HG03280 (cell line): ENCODE results near the gene FBRSL1.
"Not testable (repeated sequence)": the region's sequence is repeated elsewhere in the genome, so short reads cannot be mapped to it uniquely, and the experiment has no call there.

Experiments
- ATAC-seq: cut with Tn5 transposase; IDR thresholded peaks from one replicate; pipeline ENCODE4 v1.9.1; 2021; ENCODE audit warnings: mild to moderate bottlenecking, moderate library complexity; ENCODE audit not compliant: unreplicated experiment

The FBRSL1 gene

DNA sequence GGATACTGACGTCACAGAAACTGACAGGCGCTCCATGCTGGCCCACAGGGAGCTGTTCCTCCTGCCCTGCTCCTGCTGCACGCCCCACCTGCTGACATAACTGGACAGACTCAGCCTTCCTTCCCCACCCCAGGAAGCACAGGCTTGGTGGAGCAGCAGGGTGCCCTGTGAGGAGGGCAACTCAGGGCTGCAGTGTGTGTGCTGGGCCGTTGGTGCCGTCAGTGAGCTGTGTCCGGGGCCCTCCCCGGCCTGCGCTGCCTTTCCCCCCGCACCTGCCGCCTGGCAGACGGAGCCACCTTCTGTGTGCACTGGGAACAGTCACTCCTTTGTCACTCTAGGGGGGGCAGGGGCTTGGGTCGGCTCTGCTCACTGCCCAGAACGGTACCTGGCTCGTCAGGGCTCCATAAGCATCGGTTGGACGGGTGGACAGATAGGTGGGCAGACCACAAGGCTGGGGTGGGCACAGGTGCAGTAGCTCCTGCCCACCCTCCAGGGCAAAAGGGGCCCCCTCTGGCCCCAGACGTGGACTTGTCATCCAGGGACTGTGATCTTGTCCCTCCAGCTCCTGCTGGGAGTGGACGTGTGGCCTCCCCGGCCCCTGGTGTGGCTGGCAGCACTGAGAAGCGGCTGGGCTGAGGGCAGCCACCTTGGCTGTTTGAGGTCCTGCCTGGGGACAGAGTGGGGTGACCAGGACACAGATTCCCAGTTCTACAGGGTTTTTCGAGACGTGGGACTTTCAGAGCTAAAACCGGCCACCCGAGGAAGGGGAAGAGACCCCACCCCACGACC lies 32.8 kb downstream of the FBRSL1 start:
- ATAC-seq = no peak

DNA sequence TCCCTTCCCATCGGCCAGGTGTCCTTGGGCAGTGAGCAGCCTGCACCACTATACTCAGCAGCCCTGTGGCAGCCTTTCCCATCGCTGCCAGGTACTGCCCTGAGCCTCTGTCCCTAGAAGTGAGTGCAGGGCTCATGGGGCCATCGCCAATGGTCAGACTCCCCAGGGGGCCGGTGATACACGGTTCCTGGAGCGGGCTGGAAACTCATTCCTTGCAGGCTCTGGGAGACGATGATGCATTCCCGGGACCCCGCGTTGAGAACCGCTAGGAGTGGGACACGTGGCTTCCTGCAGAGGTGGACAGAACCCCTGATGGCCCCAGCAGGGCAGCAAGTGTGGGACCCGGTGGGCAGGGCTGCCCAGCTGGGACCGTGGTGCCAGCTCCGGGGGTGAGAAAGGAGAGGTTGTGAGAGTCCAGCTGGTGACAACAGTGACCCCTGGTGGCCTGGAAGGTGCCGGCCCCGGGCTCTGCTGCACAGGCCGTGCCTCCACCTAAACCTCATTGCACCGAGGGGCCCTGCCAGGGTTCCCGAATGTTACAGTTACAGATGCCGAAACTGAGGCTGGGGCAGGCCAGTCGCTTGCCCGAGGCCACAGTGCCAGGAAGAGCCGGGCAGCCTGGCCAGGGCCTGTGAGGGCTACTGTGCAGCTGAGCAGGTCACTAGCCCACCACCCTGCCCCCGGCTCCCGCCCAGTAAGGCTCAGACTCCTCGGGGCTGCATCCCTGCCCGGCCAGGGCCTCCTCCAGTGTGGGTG lies 33.8 kb downstream of the FBRSL1 start:
- peak; percentile 65 for ATAC-seq

DNA sequence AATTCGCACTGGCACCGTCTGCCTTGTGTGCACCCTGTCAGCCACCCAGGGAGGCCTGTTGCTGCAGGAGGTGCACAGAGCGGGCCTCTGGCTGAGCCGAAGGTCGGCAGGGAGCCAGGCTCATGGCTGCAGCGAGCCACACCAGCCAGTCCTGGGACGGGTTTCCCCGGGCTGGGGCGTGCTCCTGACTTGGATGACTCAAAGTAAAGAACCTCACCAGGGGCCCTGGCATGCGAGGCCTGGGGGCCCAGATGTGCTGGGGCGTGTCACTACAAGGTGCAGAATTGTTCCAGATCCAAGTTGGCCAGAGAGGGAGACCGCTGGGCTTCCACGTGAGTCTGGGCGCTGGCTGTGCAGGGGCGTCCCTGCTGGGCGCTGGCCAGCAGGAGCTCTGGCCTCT lies 34.5 kb downstream of the FBRSL1 start:
- ATAC-seq = no peak

DNA sequence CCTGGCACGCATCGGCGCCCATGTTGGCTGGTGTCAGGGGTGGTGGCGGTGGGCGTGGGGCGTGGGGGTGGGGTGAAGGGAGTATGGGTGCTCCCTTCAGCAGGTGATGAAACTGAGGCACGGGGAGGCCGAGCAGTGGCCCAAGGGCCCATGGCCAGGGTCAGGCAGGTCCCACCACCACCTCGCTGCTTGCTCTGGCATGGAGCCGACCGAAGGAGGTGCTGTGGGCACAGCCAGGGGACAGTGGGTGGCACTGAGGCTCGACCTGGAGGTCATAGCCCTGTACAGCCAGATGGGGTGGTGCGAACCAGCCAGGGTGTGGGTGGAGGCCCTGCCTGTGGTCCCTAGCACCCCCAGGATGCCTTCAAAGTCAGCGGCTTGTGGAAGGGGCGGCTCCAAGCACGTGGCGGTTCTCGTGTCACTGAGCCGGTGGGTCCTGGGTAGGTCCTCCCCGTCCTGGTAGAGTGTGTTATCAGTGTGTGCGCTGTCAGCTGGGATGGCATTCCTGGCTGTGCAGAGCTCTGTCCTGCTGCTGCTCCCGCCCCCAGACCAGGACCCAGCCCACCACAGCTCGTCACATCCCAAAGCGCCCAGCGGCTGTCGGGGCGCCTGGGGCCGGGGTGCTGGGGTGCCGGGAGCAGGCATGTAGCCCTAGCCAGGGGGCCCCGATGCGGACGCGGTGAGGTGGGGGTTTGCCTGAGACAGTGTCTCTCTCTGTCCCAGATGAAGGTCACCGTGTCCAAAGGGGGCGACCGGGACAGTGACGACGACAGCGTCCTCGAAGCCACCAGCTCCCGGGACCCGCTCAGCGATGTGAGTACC lies 35.3 kb downstream of the FBRSL1 start:
- ATAC-seq = no peak

GRCh38 chr12:132525833-132526455 lies 36.0 kb downstream of the FBRSL1 start:
- ATAC-seq = no peak

DNA sequence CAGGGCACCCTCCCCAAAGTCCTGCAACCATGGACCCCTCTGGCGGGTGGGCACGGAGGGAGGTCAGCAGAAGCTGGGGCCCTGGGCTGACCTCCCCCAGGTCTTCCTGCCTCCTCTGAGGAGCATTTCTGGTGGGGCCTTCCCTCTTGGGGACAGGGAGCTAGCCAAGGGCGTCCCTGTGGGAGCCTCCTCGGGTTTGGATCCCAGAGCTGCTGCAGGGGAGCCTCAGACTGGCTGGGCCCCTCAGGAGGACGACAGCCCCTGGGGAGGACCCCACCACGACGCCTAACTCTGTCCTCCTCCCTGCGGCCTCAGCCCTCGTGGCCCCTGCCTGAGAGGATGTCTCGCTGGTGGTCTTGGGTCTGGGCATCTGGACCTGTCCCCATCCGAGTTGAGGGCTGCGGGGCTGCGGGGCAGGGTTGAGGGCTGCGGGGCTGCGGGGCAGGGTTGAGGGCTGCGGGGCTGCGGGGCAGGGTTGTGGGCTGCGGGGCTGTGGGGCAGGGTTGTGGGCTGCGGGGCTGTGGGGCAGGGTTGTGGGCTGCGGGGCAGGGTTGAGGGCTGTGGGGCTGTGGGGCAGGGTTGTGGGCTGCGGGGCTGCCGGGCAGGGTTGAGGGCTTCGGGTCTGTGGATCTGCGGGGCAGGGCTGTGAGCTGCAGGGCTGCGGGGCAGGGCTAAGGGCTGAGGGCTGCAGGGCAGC lies 37.4 kb downstream of the FBRSL1 start:
- no peak for ATAC-seq

DNA sequence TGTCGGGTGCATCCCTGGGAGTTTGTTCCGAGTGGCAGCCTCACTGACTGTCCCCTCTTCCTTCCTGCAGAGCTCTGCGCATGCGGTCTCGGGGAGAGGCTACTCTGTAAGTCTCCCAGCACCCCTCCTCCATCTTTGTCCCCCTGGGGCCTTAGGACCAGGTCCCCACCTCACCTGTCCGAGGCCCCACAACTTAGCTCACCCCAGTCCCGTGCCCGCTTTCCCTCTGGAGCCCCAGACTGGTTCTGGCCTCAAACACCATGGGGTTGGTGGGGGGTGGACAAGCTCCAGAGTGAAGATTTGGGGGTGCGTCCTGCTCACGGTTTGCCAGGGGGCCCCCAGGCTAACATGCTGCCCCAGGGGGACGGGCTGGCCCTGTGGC lies 37.9 kb downstream of the FBRSL1 start:
- ATAC-seq = no peak

GRCh38 chr12:132528564-132529106 lies 38.7 kb downstream of the FBRSL1 start:
- no peak for ATAC-seq

GRCh38 chr12:132529156-132529839 lies 39.3 kb downstream of the FBRSL1 start:
- ATAC-seq = no peak

DNA sequence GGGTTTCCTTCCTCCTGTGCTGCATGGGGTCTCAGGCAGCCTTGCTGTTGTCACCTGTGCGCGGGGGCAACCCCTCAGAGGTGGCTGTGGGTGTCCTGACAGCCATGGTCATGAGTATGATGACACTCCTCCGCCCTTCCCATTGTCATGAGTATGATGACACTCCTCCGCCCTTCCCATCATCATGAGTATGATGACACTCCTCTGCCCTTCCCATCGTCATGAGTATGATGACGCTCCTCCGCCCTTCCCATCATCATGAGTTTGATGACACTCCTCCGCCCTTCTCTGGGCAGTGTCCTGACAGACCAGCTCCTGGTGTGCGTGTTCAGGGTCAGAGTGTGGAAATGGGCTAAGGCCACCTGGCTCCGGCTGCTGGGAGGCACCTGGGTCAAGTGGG lies 40.0 kb downstream of the FBRSL1 start:
- ATAC-seq = no peak

DNA sequence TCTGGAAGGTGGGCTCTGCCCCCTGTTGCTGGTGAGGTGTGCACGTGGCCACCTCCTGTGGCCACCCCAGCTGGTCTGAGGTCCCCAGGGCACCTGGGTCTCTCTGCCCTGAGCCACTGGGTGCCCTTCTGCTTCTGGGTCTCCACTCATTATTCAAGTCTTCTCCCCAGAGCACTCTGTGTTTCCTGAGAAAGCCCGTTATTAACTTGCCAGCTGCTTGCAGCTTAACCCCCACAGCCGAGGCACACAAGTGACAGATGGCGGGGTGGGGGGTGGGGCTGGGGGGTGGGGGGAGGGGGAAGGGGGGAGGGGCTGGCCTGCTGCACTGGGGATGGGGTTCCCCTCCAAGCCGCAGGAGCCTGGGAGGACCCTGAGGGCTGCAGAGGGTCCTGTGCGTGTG lies 40.5 kb downstream of the FBRSL1 start:
- no peak for ATAC-seq

- no peak for ATAC-seq
These were observed 40.9 kb downstream of the FBRSL1 start for GRCh38 chr12:132530851-132531250.

- ATAC-seq = not testable (repeated sequence)
These were observed 43.0 kb downstream of the FBRSL1 start for GRCh38 chr12:132532711-132533583.

GRCh38 chr12:132533584-132533958 lies 43.6 kb downstream of the FBRSL1 start:
- no peak for ATAC-seq

DNA sequence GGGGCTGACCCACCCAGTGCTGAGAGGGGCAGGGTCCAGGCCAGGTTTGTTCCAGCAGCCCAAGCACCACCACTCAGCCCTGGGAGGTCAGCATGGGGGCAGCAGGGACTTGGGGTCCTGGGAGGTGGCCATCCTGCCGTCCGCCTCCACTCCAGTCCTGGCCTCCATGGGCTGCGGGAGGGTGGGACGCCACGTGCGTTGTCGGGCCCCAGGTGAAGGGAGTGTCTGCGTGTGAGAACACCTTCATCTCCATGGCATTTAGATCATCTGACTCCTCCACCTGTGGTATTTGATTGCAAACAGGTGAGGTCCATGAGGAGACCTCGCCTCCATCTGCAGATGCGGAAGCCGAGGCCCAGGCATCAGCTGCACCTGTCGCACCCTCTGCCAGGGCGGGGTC lies 44.1 kb downstream of the FBRSL1 start:
- no peak for ATAC-seq

DNA sequence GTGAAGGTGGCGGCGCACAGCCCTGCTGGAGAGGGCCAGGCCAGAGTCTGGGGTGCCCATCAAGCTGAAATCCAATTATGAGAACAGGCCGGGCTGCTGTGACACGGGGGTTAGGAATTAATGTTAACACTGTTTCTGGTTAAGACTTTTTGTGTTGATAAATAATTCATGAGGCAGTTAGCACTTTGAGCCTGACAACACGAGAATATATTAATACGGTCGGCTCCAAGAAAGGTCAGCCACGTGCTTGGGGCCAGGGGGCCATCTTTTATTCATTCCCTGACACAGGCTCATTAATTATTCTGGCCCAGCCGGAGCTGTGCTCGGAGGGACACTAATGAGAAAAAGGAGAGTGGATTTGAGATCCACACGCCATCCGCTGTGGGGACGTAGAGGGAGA lies 45.1 kb downstream of the FBRSL1 start:
- ATAC-seq = no peak

GRCh38 chr12:132536102-132536876 lies 46.3 kb downstream of the FBRSL1 start:
- no peak for ATAC-seq

DNA sequence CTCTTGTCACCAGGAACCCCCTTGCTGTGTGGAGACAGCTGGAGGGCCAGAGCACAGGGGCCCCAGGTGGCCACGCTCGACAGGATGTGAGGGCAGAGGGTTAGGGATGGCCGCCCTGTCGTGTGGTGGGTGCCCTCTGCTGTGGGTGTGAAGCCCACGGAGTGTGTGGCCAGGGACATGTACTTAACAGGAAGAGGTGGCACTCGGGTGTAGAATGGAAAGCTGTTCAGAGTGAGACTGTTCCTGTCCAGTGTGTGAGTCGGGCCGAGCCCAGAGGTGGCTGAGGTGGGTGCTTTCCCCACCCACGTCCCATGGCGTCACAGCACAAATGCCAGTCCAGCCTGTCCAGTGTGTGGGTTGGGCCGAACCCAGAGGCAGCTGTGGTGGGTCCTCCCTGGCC lies 47.1 kb downstream of the FBRSL1 start:
- no peak for ATAC-seq
